Naive B cell (primary cell): Measurements from ENCODE around the gene SSBP1. TPM values are rescaled to one million over a fixed set of nuclear protein-coding genes. Genes with fewer than 3 reads are reported as not detected.
A peak's percentile ranks its signal among the peaks of the same experiment; 100 is the strongest.
"Not testable (repeated sequence)": the region's sequence is repeated elsewhere in the genome, so short reads cannot be mapped to it uniquely, and the experiment has no call there.

ENCODE experiments used
- ATAC-seq, 2 donors: fragments of 150-1000 bp; cut with Tn5 transposase; 2 replicates each; pipeline ENCODE4 v1.10.0; 2021; ENCODE audit warnings: low read depth in 2 of 2, mild to moderate bottlenecking in 2 of 2, moderate library complexity in 2 of 2
- DNase-seq: peaks from one replicate; pipeline ENCODE4 v3.0.0; 2022
- H3K27ac Mint-ChIP-seq, 6 donors: one replicate each; pipeline ENCODE4 v1.8.0; 2020 to 2022; ENCODE audit warnings: mild to moderate bottlenecking in 6 of 6, mixed read lengths in 6 of 6, moderate library complexity in 5 of 6, inconsistent platforms in 2 of 6
- H3K27me3 Mint-ChIP-seq, 3 donors: one replicate each; pipeline ENCODE4 v1.8.0; 2021 to 2022; ENCODE audit warnings: mixed read lengths in 3 of 3, mild to moderate bottlenecking in 1 of 3
- H3K36me3 Mint-ChIP-seq, 2 donors: one replicate each; pipeline ENCODE4 v1.8.0; 2020 to 2022; ENCODE audit warnings: mixed read lengths in 2 of 2, inconsistent platforms in 1 of 2, mild to moderate bottlenecking in 1 of 2
- H3K4me1 Mint-ChIP-seq, 3 donors: one replicate each; pipeline ENCODE4 v1.8.0; 2020 to 2022; ENCODE audit warnings: mixed read lengths in 3 of 3, inconsistent platforms in 1 of 3, mild to moderate bottlenecking in 1 of 3, moderate library complexity in 1 of 3
- H3K4me3 Mint-ChIP-seq, 8 donors: one replicate each; pipeline ENCODE4 v1.8.0; 2020 to 2022; ENCODE audit warnings: mild to moderate bottlenecking in 8 of 8, mixed read lengths in 8 of 8, moderate library complexity in 8 of 8, inconsistent platforms in 2 of 8
- H3K9me3 Mint-ChIP-seq, 7 donors: one replicate each; pipeline ENCODE4 v1.8.0; 2020 to 2022; ENCODE audit warnings: mixed read lengths in 7 of 7, mild to moderate bottlenecking in 5 of 7, inconsistent platforms in 2 of 7, moderate library complexity in 1 of 7
- polyA plus RNA-seq, 6 donors: library from polyadenylated mRNA; unstranded; fragments of 300-500 nt; fragmentation: Illumina TruSeq; gene quantifications; one replicate each; pipeline ENCODE4 v1.2.3, GENCODE V29; 2021; ENCODE audit warnings: low read depth in 6 of 6

SSBP1 gene
- polyA plus RNA-seq, 6 donors from 2014 or later, result 246 to 345 (median 302) TPM

DNA sequence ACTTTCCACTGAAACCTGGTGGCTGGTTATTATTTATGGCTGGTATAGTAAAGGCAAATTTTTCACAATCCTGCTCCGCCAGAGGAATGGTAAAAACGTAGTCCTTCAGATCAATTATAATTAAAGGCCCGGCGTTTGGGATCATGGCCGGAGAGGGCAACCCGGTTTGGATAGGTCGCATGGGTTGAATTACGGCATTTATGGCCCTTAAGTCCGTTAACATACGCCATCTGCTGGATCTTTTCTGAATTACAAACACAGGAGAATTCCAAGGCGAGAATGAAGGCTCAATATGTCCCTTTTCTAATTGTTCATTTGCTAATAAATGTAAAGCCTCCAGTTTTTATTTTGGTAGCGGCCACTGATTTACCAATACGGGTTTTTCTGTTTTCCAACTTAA lies 14.5 kb downstream of the SSBP1 start:
- DNase-seq, result no peak
- H3K36me3 Mint-ChIP-seq, result peaks cover 61 to 72% of the 10 kb centered on the region in 2 donors
- peaks cover 0 to 4% (median 4%) of the 10 kb centered on the region in 3 donors for H3K4me1 Mint-ChIP-seq
- no peak overlapping the region for H3K4me3 Mint-ChIP-seq
- no peaks in the 10 kb centered on the region for H3K27me3 Mint-ChIP-seq
- H3K9me3 Mint-ChIP-seq, result peaks cover 0 to 36% (median 31%) of the 10 kb centered on the region in 7 donors
- no peak for ATAC-seq
- H3K27ac Mint-ChIP-seq, result no peak overlapping the region

DNA sequence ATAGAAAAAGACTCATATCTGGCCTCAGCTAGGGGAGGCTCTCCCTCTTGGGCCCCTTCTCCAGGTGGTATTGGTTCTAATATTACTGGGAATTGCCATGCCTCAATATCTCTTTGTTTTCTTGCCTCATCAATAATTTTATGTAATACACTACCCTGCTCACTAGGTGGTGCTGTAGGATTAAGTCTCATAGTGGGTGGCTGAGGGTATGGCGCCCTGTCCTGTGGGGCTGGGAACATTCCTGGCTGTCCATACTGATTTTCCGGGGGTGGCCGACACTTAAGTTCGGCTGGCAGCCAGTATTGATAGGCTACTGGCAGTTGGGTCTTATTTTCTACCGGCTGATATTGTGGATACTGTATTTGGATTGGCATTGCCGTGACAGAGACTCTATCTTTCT lies 16.8 kb downstream of the SSBP1 start:
- DNase-seq, result no peak
- Mint-ChIP-seq H3K4me1 (peaks cover 0 to 4% (median 4%) of the 10 kb centered on the region in 3 donors), H3K4me3 (no peak overlapping the region), H3K36me3 (peaks cover 75 to 83% of the 10 kb centered on the region in 2 donors), H3K27me3 (no peaks in the 10 kb centered on the region), H3K9me3 (peaks cover 0 to 34% (median 30%) of the 10 kb centered on the region in 7 donors), H3K27ac (peak overlapping the region in 1 of 6 donors; percentile 8)
- ATAC-seq, result no peak

DNA sequence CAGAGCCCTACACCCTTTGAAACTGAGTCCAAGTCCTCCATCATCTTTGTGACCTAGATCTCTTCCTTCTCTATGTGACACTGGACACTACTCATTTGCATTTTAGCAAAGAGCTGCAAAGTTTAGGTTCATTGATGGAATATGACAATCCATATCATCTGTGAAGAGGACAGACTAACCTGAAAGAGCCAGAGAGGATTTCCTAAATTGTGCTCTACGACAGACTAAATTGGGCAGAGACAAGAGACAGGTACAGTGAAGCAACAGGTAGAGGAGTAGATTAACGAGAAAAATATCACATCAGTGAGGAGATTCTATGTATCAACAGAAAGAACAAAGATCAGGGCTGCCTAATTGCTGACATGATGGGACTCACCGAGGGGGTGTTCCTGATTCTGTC lies 25.6 kb downstream of the SSBP1 start, which contains the start of gene TAS2R3:
Gene TAS2R3 (plus strand): TSS at position 301 of the 400 bp plus-strand sequence. CDS start 62 bp downstream, at position 363.
- H3K27ac Mint-ChIP-seq, result peak within 1 kb of the TSS in 1 of 6 donors; percentile 5
- peaks cover 41 to 57% of the 10 kb centered on the region in 2 donors for H3K36me3 Mint-ChIP-seq
- no peaks in the 10 kb centered on the region for H3K9me3 Mint-ChIP-seq
- H3K4me1 Mint-ChIP-seq, result peaks cover 0 to 8% (median 5%) of the 10 kb centered on the region in 3 donors
- no peak within 1 kb of the TSS for H3K4me3 Mint-ChIP-seq
- H3K27me3 Mint-ChIP-seq, result no peaks in the 10 kb centered on the region
- DNase-seq, result no peak
- no peak for ATAC-seq

DNA sequence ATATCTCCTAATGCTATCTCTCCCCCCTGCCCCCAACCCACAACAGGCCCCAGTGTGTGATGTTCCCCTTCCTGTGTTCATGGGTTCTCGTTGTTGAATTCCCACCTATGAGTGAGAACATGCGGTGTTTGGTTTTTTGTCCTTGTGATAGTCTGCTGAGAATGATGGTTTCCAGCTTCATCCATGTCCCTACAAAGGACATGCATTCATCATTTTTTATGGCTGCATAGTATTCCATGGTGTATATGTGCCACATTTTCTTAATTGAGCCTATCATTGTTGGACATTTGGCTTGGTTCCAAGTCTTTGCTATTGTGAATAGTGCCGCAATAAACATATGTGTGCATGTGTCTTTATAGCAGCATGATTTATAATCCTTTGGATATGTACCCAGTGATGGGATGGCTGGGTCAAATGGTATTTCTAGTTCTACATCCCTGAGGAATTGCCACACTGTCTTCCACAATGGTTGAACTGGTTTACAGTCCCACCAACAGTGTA lies 32.0 kb downstream of the SSBP1 start:
- not testable (repeated sequence) for ATAC-seq, DNase-seq, H3K9me3 Mint-ChIP-seq, H3K4me1 Mint-ChIP-seq, H3K27me3 Mint-ChIP-seq
- Mint-ChIP-seq H3K4me3 (peak overlapping the region in 2 of 8 donors; percentile 20 to 63), H3K36me3 (peaks cover 14 to 19% of the 10 kb centered on the region in 2 donors), H3K27ac (peak overlapping the region in 1 of 6 donors; percentile 53)

DNA sequence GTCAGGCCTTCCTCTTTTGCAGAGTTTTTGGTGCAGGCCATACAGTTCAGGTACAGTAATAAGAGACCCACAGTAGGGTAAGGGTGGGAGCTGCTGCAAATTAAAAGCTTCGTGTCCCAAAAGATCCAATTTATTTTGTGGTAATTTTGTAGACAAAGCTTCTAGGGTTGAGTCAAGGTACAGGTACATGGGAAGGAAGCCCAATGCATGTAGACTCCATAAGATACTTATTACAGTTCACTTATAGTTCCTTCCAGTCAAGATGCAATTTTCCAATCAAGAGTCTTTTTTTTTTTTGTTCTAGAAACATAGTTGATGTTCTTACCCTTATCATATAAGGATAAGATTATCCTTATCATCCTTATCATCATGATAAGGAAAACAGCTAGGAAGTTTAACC lies 38.2 kb downstream of the SSBP1 start, which contains the start of gene TAS2R4:
Gene TAS2R4 (plus strand): TSS at position 301 of the 400 bp plus-strand sequence. CDS start 1,815 bp downstream, outside the sequence.
- Mint-ChIP-seq H3K27me3 (no peaks in the 10 kb centered on the region), H3K36me3 (peaks cover 29 to 39% of the 10 kb centered on the region in 2 donors), H3K9me3 (peaks cover 0 to 10% (median 5%) of the 10 kb centered on the region in 7 donors), H3K27ac (peak within 1 kb of the TSS in 1 of 6 donors; percentile 46), H3K4me1 (peaks cover 0 to 4% (median 0%) of the 10 kb centered on the region in 3 donors), H3K4me3 (peak within 1 kb of the TSS in 1 of 8 donors; percentile 41)
- ATAC-seq (no peak), DNase-seq (no peak)

DNA sequence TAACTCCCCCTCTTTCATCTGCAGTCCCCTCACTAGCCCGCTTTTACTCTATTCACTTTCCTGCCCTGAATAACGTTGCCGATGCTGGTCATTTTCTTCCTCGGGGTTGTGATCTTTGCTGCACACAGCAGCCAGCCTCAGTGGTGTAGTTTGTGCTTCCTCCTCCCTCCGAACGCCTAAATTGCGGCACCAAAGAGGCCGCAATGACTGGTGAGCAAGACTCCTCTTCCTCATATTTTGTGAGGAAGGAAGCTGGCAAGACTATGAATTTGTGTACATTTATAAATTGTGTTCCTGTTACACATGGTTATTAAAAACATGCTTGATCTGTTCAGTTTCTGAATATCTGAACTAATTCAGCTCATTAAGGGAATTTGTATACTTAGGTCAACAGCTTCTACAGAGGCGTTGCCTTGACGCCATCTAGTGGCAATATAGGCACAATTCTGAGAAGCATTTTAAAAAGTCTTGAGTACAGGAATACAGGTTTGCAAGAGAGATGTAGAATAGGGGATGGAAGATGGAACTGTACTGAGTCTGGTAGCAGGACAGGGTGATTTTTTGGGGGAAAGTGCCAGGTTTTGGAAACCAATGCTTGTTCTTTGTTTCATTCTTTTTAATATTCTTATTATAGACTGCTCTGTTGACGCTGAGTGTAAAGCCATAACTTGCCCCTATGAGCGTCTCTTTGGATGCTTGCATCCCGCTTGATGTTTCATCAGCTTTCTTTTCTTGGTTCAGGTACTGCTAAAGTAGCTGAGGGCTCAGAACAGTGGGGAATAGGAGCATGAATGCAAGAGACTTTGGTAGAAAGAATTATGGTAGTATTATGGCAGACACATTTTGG lies 47.8 kb downstream of the SSBP1 start:
- DNase-seq (peak; percentile 9), ATAC-seq (no peak)
- Mint-ChIP-seq H3K4me1 (no peaks in the 10 kb centered on the region), H3K27ac (no peak overlapping the region), H3K36me3 (no peaks in the 10 kb centered on the region), H3K9me3 (no peaks in the 10 kb centered on the region), H3K4me3 (no peak overlapping the region), H3K27me3 (no peaks in the 10 kb centered on the region)

DNA sequence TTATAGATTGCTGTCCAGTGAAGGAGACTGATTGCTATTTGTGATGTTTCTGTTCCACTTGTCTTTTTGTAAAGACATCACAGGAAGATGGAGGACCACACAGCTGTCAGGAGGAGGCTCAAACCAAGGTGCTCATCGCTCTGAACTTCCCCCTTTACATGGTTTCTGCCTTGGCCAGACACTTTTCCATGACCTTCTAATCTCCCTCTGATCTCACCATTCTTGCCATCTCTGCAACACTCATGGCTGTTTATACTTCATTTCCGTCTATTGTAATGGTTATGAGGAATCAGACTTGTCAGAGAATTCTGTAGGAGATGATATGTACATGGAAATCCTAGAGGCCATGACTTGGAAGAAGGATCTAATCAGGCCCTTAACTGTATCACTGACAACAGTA lies 50.1 kb downstream of the SSBP1 start:
- Mint-ChIP-seq H3K4me1 (no peaks in the 10 kb centered on the region), H3K27ac (peak overlapping the region in 2 of 6 donors; percentile 17 to 29), H3K36me3 (peaks cover 0 to 5% of the 10 kb centered on the region in 2 donors), H3K4me3 (no peak overlapping the region), H3K9me3 (no peaks in the 10 kb centered on the region), H3K27me3 (no peaks in the 10 kb centered on the region)
- no peak for ATAC-seq
- DNase-seq, result no peak

DNA sequence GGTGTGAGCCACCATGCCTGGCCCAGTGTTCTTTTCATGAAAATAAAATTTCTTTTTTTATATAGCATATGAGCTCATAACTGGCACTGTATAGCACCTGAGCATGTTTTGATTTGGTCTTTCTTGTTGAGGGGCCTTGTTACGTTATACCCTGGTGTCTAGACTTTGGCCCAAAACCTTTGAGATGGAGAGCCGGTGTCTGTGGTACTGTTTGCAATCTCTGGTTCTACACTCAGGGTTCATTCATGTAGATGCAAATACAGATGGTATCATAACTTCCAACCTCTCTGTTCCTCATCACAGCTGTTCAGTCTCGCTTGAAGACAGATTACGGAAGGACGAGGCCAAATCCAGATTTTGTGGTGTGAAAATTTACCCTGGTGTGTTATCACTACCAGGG lies 51.8 kb downstream of the SSBP1 start, which contains the start of gene TAS2R5:
Gene TAS2R5 (plus strand): TSS at position 301 of the 400 bp plus-strand sequence. CDS start 145 bp downstream, outside the sequence.
- no peaks in the 10 kb centered on the region for H3K9me3 Mint-ChIP-seq

DNA sequence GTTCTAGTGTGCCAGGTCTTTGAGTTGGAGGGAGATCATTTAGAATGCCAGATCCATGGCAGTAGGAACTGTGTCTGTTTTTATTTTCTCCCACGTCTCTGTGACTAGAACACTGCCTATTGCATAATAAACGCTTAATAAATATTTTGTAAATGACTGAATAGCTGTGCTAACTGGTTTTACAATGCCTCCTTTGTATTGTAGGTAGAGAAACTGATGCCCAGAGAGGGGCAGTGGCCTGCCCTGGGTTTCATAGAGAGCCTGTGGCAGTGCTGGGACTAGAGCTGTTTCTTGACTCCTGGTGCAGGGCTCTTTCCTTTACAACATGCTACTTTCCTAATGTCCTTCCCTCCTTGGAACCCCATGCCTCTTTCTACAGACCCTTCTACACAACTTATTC lies 54.4 kb downstream of the SSBP1 start:
- peaks cover 11 to 17% of the 10 kb centered on the region in 2 donors for H3K36me3 Mint-ChIP-seq
- ATAC-seq, result no peak

More for the DNA sequence above, 51.8 kb downstream of the SSBP1 start, which contains the start of gene TAS2R5:
- H3K27ac Mint-ChIP-seq, result no peak within 1 kb of the TSS
- no peak for ATAC-seq
- no peak for DNase-seq
- H3K36me3 Mint-ChIP-seq, result peaks cover 0 to 10% of the 10 kb centered on the region in 2 donors
- H3K4me3 Mint-ChIP-seq, result no peak within 1 kb of the TSS
- no peaks in the 10 kb centered on the region for H3K4me1 Mint-ChIP-seq
- H3K27me3 Mint-ChIP-seq, result no peaks in the 10 kb centered on the region

More for the DNA sequence above, 54.4 kb downstream of the SSBP1 start:
- H3K27me3 Mint-ChIP-seq, result no peaks in the 10 kb centered on the region
- no peak overlapping the region for H3K4me3 Mint-ChIP-seq
- peaks cover 0 to 2% (median 0%) of the 10 kb centered on the region in 7 donors for H3K9me3 Mint-ChIP-seq
- no peak for DNase-seq
- H3K4me1 Mint-ChIP-seq, result no peaks in the 10 kb centered on the region
- H3K27ac Mint-ChIP-seq, result no peak overlapping the region

Other genes with a start within 250 kb of the SSBP1 start
- 10 to 100 TPM; 16.5 to 25.1 (median 18.1) TPM for gene AGK, start 186.9 kb upstream of the SSBP1 start, polyA plus RNA-seq
- 10 to 100 TPM; 11.4 to 32.2 (median 22.9) TPM for gene DENND11, start 36.2 kb upstream of the SSBP1 start, polyA plus RNA-seq
- gene WEE2, start 30.0 kb upstream of the SSBP1 start, polyA plus RNA-seq, result under 1 TPM in 1 of 6 donors, not detected in 5; 0.52 TPM
- gene TAS2R3, start 25.7 kb downstream of the SSBP1 start, polyA plus RNA-seq, result not detected
- gene TAS2R4, start 38.3 kb downstream of the SSBP1 start, polyA plus RNA-seq, result under 1 TPM in 1 of 6 donors, not detected in 5; 0.10 TPM
- under 1 TPM in 3 of 6 donors, not detected in 3; 0.25 to 0.64 (median 0.36) TPM for gene TAS2R5, start 51.9 kb downstream of the SSBP1 start, polyA plus RNA-seq
- gene PRSS37, start 103.1 kb downstream of the SSBP1 start, polyA plus RNA-seq, result not detected
- not detected for gene OR9A4, start 178.0 kb downstream of the SSBP1 start, polyA plus RNA-seq
- under 1 TPM in 1 of 6 donors, not detected in 5; 0.08 TPM for gene CLEC5A, start 208.6 kb downstream of the SSBP1 start, polyA plus RNA-seq
- not detected for gene TAS2R38, start 235.4 kb downstream of the SSBP1 start, polyA plus RNA-seq